Liver (tissue), 3 donors: ENCODE measurements around the gene GIMAP2.

Experiments used
- RAD21 ChIP-seq, 2 donors: IDR thresholded peaks; 2 replicates each; pipeline ENCODE4 v1.6.1; 2016; ENCODE audit warnings: antibody characterized with exemption in 2 of 2, mild to moderate bottlenecking in 2 of 2
- SP1 ChIP-seq: IDR thresholded peaks from 2 replicates; pipeline ENCODE4 v1.6.1; 2018; ENCODE audit warnings: antibody characterized with exemption, mild to moderate bottlenecking
- YY1 ChIP-seq: IDR thresholded peaks from 2 replicates; pipeline ENCODE4 v1.6.1; 2016; ENCODE audit warnings: antibody characterized with exemption, mild to moderate bottlenecking
- TF ChIP-seq, protein P1 (sequence below): fragments of 150-350 bp; IDR thresholded peaks from 2 replicates; pipeline ENCODE4 v1.5.1; 2017; ENCODE audit warnings: improper control_type of control experiment, low read depth, low read length; ENCODE audit not compliant: missing input control
- TF ChIP-seq, protein P2 (sequence below): IDR thresholded peaks from 2 replicates; pipeline ENCODE4 v1.6.1; 2016; ENCODE audit warnings: antibody characterized with exemption
- donor health status: healthy.
- donor health status: healthy.

DNA sequence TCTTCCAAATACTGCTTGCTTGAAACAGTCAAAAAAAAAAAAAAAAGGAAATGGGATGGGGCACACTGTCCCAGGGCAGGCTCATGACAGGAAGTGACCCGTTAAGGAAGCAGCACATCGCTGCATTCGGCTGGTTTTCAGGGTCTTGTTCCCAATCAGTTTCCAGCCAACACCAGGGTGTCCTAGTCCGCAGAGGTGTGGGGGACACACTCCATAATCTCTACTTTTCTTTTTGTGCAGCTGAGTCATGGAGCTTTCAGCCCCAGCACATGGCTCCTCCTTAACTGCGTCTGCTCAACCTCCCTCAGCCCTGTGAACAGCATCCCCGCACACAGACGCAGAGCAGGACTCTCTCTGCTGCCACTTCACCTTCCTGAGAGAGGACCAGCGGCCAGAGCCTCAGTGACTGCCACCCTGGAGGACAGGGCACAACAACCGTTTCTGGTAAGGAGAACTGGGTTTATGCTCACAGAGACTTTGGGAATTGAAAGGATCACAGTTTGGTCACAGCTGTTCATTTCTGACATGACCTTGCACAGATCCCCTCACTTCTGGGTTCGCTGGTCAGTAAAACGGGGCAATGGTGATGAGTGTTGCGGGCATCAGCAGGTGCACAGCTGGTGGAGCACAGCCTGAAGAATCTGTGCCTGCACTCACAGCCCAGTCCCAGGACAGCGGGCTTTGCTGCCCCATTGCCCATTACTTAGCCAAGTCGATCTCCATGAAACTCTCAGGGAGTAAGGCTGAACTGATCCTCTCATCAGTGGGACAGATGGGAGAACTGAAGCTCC lies 52.0 kb downstream of the GIMAP2 start, which contains the start of gene GIMAP5:
- TF ChIP-seq, protein P1, sequence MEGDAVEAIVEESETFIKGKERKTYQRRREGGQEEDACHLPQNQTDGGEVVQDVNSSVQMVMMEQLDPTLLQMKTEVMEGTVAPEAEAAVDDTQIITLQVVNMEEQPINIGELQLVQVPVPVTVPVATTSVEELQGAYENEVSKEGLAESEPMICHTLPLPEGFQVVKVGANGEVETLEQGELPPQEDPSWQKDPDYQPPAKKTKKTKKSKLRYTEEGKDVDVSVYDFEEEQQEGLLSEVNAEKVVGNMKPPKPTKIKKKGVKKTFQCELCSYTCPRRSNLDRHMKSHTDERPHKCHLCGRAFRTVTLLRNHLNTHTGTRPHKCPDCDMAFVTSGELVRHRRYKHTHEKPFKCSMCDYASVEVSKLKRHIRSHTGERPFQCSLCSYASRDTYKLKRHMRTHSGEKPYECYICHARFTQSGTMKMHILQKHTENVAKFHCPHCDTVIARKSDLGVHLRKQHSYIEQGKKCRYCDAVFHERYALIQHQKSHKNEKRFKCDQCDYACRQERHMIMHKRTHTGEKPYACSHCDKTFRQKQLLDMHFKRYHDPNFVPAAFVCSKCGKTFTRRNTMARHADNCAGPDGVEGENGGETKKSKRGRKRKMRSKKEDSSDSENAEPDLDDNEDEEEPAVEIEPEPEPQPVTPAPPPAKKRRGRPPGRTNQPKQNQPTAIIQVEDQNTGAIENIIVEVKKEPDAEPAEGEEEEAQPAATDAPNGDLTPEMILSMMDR = no peak
- TF ChIP-seq YY1 (no peak), RAD21 (IDR thresholded peaks at IDR 0.05) (peak in 1 of 2 donors; percentile 27), SP1 (no peak)
- TF ChIP-seq, protein P2, sequence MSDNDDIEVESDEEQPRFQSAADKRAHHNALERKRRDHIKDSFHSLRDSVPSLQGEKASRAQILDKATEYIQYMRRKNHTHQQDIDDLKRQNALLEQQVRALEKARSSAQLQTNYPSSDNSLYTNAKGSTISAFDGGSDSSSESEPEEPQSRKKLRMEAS = peak; percentile 59
